IMR-90 (cell line): Measurements from ENCODE around the gene EXOC3L4. TPM values are rescaled to one million over a fixed set of nuclear protein-coding genes. Genes with fewer than 3 reads are reported as not detected.
A peak's percentile ranks its signal among the peaks of the same experiment; 100 is the strongest.

Experiments used
- ATAC-seq: fragments of 200-7000 bp; cut with Tn5 transposase; 2 replicates; pipeline ENCODE4 v1.9.1; 2020; ENCODE audit warnings: low read depth, mild to moderate bottlenecking, moderate library complexity
- BruUV-seq: library from RNA; stranded (reverse); fragments of 400-500 nt; replicated peaks from 2 replicates; lab custom pipeline; 2021; lab: Mats Ljungman, UMichigan
- CTCF ChIA-PET: fragments of 300-600 bp; formaldehyde crosslinking; extraction: SDS; loops from one replicate; lab custom pipeline; 2021; ENCODE audit warnings: antibody characterized with exemption; lab: Yijun Ruan, JAX
- POLR2A ChIA-PET: fragments of 300-600 bp; sonication (Branson Sonifier 250); formaldehyde crosslinking; loops from one replicate; lab custom pipeline; 2022; ENCODE audit warnings: antibody characterized with exemption; ENCODE audit not compliant: unreplicated experiment; lab: Charles Lee
- DNase-seq: peaks from one replicate; pipeline ENCODE4 v3.0.0; 2013
- H2AFZ ChIP-seq: replicated peaks from 2 replicates; pipeline ENCODE3; 2013; ENCODE audit warnings: low read length, mild to moderate bottlenecking; ENCODE audit not compliant: poor library complexity
- H2AK5ac ChIP-seq: 2 replicates; pipeline ENCODE4 v1.6.1; 2013; ENCODE audit warnings: low read depth, low read length, inconsistent platforms
- H2AK9ac ChIP-seq: replicated peaks from 2 replicates; pipeline ENCODE3; 2013; ENCODE audit warnings: mild to moderate bottlenecking, low read depth, low read length, moderate library complexity; ENCODE audit not compliant: poor library complexity
- H2BK120ac ChIP-seq: 2 replicates; pipeline ENCODE4 v1.6.1; 2013; ENCODE audit warnings: low read depth, low read length, inconsistent platforms
- H2BK15ac ChIP-seq: 3 replicates; pipeline ENCODE4 v1.6.1; 2013; ENCODE audit warnings: low read depth, low read length, inconsistent platforms
- H2BK20ac ChIP-seq: 2 replicates; pipeline ENCODE4 v1.6.1; 2013; ENCODE audit warnings: low read depth, mild to moderate bottlenecking, inconsistent platforms, low read length, moderate library complexity
- H2BK5ac ChIP-seq: 2 replicates; pipeline ENCODE4 v1.6.1; 2013; ENCODE audit warnings: mild to moderate bottlenecking, low read depth, low read length, inconsistent platforms; ENCODE audit not compliant: poor library complexity, severe bottlenecking
- H3K14ac ChIP-seq: replicated peaks from 2 replicates; pipeline ENCODE4 v1.6.1; 2013; ENCODE audit warnings: low read depth, low read length, inconsistent platforms
- H3K18ac ChIP-seq: 2 replicates; pipeline ENCODE4 v1.6.1; 2013; ENCODE audit warnings: low read depth, low read length, control low read depth
- H3K23ac ChIP-seq: 2 replicates; pipeline ENCODE4 v1.6.1; 2013; ENCODE audit warnings: low read depth, low read length, inconsistent platforms
- H3K27ac ChIP-seq: 2 replicates; pipeline ENCODE4 v1.5.1; 2013; ENCODE audit warnings: mild to moderate bottlenecking, control low read depth, low read length; ENCODE audit not compliant: insufficient read depth
- H3K27me3 ChIP-seq: 2 replicates; pipeline ENCODE4 v1.6.1; 2013; ENCODE audit warnings: low read length; ENCODE audit not compliant: control insufficient read depth, insufficient read depth
- H3K36me3 ChIP-seq: 2 replicates; pipeline ENCODE4 v1.6.1; 2013; ENCODE audit warnings: low read length, mixed read lengths; ENCODE audit not compliant: control insufficient read depth, insufficient read depth
- H3K4ac ChIP-seq: 2 replicates; pipeline ENCODE4 v1.6.1; 2013; ENCODE audit warnings: low read depth, low read length, inconsistent platforms
- H3K4me1 ChIP-seq: 2 replicates; pipeline ENCODE4 v1.6.1; 2013; ENCODE audit warnings: low read length, mixed read lengths; ENCODE audit not compliant: control insufficient read depth, insufficient read depth
- H3K4me2 ChIP-seq: 2 replicates; pipeline ENCODE4 v1.6.1; 2013; ENCODE audit warnings: low read depth, mild to moderate bottlenecking, control low read depth, low read length, moderate library complexity
- H3K4me3 ChIP-seq: 2 replicates; pipeline ENCODE4 v1.5.1; 2013; ENCODE audit warnings: low read depth, mild to moderate bottlenecking, control low read depth, low read length, moderate library complexity; ENCODE audit not compliant: insufficient read depth
- H3K56ac ChIP-seq: 2 replicates; pipeline ENCODE4 v1.6.1; 2013; ENCODE audit warnings: low read length, inconsistent platforms; ENCODE audit not compliant: insufficient read depth; ENCODE audit errors: extremely low read depth
- H3K79me1 ChIP-seq, 2 experiments: 2 replicates each; pipeline ENCODE4 v1.6.1; 2013; ENCODE audit warnings: low read length in 2 of 2, inconsistent platforms in 1 of 2, low read depth in 1 of 2
- H3K9ac ChIP-seq: 2 replicates; pipeline ENCODE4 v1.6.1; 2013; ENCODE audit warnings: low read depth, low read length, control low read depth
- H3K9me1 ChIP-seq: 2 replicates; pipeline ENCODE4 v1.6.1; 2013; ENCODE audit warnings: low read length, inconsistent platforms; ENCODE audit not compliant: insufficient read depth
- H3K9me3 ChIP-seq: 2 replicates; pipeline ENCODE4 v1.6.1; 2013; ENCODE audit warnings: low read length; ENCODE audit not compliant: control insufficient read depth, insufficient read depth
- H4K20me1 ChIP-seq: 2 replicates; pipeline ENCODE4 v1.6.1; 2013; ENCODE audit warnings: low read length, inconsistent platforms; ENCODE audit not compliant: insufficient read depth
- H4K5ac ChIP-seq: 2 replicates; pipeline ENCODE4 v1.6.1; 2013; ENCODE audit warnings: mild to moderate bottlenecking, low read depth, low read length, control low read depth
- H4K8ac ChIP-seq, 2 experiments: 2 replicates each; pipeline ENCODE4 v1.6.1; 2013; ENCODE audit warnings: low read depth in 2 of 2, low read length in 2 of 2, control low read depth in 1 of 2, inconsistent platforms in 1 of 2
- H4K91ac ChIP-seq: 2 replicates; pipeline ENCODE4 v1.6.1; 2013; ENCODE audit warnings: low read depth, low read length, inconsistent platforms; ENCODE audit not compliant: insufficient read depth
- BHLHE40 ChIP-seq: fragments of 150-350 bp; IDR thresholded peaks from 2 replicates; pipeline ENCODE4 v1.6.1; 2016; ENCODE audit warnings: mild to moderate bottlenecking, low read depth, low read length
- CTCF ChIP-seq: conservative IDR thresholded peaks from 2 replicates; pipeline ENCODE4 v1.5.1; 2012; ENCODE audit warnings: mild to moderate bottlenecking, low read depth, low read length, improper control_type of control experiment
- ELK1 ChIP-seq: fragments of 150-350 bp; IDR thresholded peaks from 2 replicates; pipeline ENCODE4 v1.6.1; 2016; ENCODE audit warnings: low read depth, mild to moderate bottlenecking, low read length, moderate library complexity, borderline replicate concordance
- MAFK ChIP-seq: IDR thresholded peaks from 2 replicates; pipeline ENCODE4 v1.6.1; 2012; ENCODE audit warnings: low read depth, low read length, improper control_type of control experiment
- MXI1 ChIP-seq: IDR thresholded peaks from 2 replicates; pipeline ENCODE4 v1.6.1; 2012; ENCODE audit warnings: low read depth, mild to moderate bottlenecking, low read length, moderate library complexity, borderline replicate concordance
- POLR2A ChIP-seq: IDR thresholded peaks from 2 replicates; pipeline ENCODE4 v1.6.1; 2012; ENCODE audit warnings: mild to moderate bottlenecking, low read depth, low read length
- RAD21 ChIP-seq: IDR thresholded peaks from 2 replicates; pipeline ENCODE4 v1.6.1; 2012; ENCODE audit warnings: low read length, improper control_type of control experiment
- RCOR1 ChIP-seq: IDR thresholded peaks from 2 replicates; pipeline ENCODE4 v1.6.1; 2012; ENCODE audit warnings: mild to moderate bottlenecking, low read length, improper control_type of control experiment; ENCODE audit not compliant: insufficient replicate concordance
- RFX5 ChIP-seq: IDR thresholded peaks from 2 replicates; pipeline ENCODE4 v1.8.0; 2012; ENCODE audit warnings: low read depth, mild to moderate bottlenecking, low read length, moderate library complexity
- SMC3 ChIP-seq: fragments of 150-350 bp; IDR thresholded peaks from 2 replicates; pipeline ENCODE4 v1.6.1; 2016; ENCODE audit warnings: low read depth, mild to moderate bottlenecking, antibody characterized with exemption, low read length, moderate library complexity
- USF2 ChIP-seq: fragments of 150-350 bp; IDR thresholded peaks from 2 replicates; pipeline ENCODE4 v1.6.1; 2017; ENCODE audit warnings: mild to moderate bottlenecking, antibody characterized with exemption, low read length, low read depth
- WGBS, 2 experiments: methylation state at CpG; one replicate each; pipeline versions ENCODE4 v1.1.5 to v1.1.7; 2013; ENCODE audit warnings: missing lambda C conversion rate in 2 of 2; ENCODE audit not compliant: insufficient read length in 1 of 2; ENCODE audit errors: extremely low coverage in 2 of 2; 5-methylcytosine and 5-hydroxymethylcytosine counted together
- dilution Hi-C: fragments of 300-500 bp; cut with HindIII; formaldehyde crosslinking; loops from one replicate; pipeline ENCODE4 v1.14.3; 2018; ENCODE audit warnings: low sequenced_read_pairs; ENCODE audit not compliant: unreplicated experiment
- in situ Hi-C: fragments of 300-500 bp; cut with MboI; formaldehyde crosslinking; loops from 3 replicates; pipeline ENCODE4 v1.14.3; 2019; ENCODE audit warnings: low sequenced_read_pairs, inconsistent platforms, mixed read lengths
- intact Hi-C: fragments of 100-400 bp; cut with micrococcal nuclease; formaldehyde crosslinking; loops from 2 replicates; pipeline ENCODE4 v1.10.0; 2022
- polyA plus RNA-seq, 3 experiments: library from polyadenylated mRNA; depleted of rRNA; stranded (reverse); fragments of >200 nt; gene quantifications; 2 replicates each; pipeline ENCODE4 v1.2.3, GENCODE V29; 2012; ENCODE audit warnings: low replicate concordance in 1 of 3
- total RNA-seq: library from RNA; depleted of rRNA; stranded (reverse); fragments of >200 nt; gene quantifications from 2 replicates; pipeline ENCODE4 v1.2.3, GENCODE V29; 2012

The EXOC3L4 gene
- total and polyA plus RNA-seq, 2 of the 4 experiments (the other 2 are of a cell fraction) = not detected

DNA sequence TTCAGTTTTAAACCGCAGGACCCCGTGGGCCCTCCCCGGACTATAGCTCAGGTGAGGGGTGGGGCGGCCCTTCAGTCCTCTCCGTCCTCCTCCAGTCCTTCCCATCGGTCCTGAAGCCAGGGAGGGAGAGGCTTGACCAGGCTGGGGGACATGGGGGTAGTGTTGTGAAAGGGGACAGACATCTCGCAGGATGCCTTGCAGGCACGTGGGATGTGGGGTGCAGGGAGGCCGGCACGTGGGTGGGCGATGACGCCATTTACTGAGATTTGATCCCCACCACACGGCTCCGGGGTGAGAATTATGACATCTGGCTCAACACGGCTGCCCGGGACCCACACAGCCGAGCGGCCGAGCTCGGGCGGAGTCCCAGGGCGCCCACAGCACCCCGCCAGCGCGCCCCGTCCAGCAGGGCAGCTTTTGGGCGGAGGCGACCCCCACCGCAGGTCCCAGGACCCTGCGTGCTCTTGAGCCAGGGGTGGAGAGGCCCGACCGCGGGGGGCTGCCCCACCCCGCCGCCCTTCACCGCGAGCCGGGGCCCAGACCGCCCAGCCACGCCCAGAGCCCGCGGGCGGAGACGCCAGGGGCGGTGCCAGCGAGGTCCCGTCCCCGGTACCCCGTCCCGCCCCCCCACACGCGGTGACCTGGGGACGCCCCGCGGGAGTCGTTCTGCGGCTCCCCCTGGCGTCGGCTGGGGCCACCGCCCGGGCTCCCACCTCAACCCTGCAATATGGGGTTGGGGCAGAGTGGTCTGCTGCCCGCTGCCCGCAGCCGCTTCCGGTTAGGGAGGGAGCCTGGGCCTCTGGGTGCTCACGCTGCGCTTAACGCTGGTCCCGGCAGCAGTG is 3.3 kb upstream of the EXOC3L4 start:
- WGBS, 2 experiments = 9% methylated on average over 17 of the region's 69 CpGs; no CpG with 5 or more reads in 1 of the 2 experiments
- Histone ChIP-seq H2AK9ac (peak overlapping the region; percentile 72), H3K79me1 (no peaks in the 10 kb centered on the region), H2BK15ac (no peak overlapping the region), H4K91ac (no peak overlapping the region), H3K4ac (peak overlapping the region; percentile 35; the same call in 1 of the 2 replicates), H3K14ac (no peak overlapping the region), H2AFZ (peak overlapping the region; percentile 74), H4K20me1 (no peaks in the 10 kb centered on the region; the same call in 1 of the 2 replicates), H3K4me1 (peaks cover 11% of the 10 kb centered on the region), H3K36me3 (no peaks in the 10 kb centered on the region), H2AK5ac (peak overlapping the region; percentile 11; the same call in 1 of the 2 replicates), H3K56ac (no peak overlapping the region), H2BK5ac (no peak overlapping the region), H3K23ac (peak overlapping the region; percentile 59; the same call in 1 of the 2 replicates), H3K9me1 (no peaks in the 10 kb centered on the region), H3K27ac (no peak overlapping the region), H3K9me3 (no peaks in the 10 kb centered on the region; the same call in 1 of the 2 replicates), H3K27me3 (peaks cover 39% of the 10 kb centered on the region), H4K5ac (no peak overlapping the region; the same call in 1 of the 2 replicates), H3K4me2 (peak overlapping the region; percentile 59), H3K9ac (no peak overlapping the region), H4K8ac (peak overlapping the region in 1 of 2 experiments; percentile 35; a peak in 1 of 4 replicates), H3K4me3 (peak overlapping the region; percentile 37), H3K18ac (no peak overlapping the region), H2BK120ac (no peak overlapping the region), H2BK20ac (no peak overlapping the region)
- CTCF ChIA-PET = no interaction called here
- in situ Hi-C loops = no loop called here
- POLR2A ChIA-PET = no interaction called here
- BruUV-seq = no TSS peak
- TF ChIP-seq RFX5 = no peak
- no peak for TF ChIP-seq ELK1
- no peak for TF ChIP-seq SMC3
- TF ChIP-seq MXI1 = peak; percentile 47; the same call in 1 of the 2 replicates
- no peak for TF ChIP-seq MAFK
- TF ChIP-seq RAD21 = 0 out of 2 replicates have a peak, but pooled peaks have one; percentile 1
- peak; percentile 85 for TF ChIP-seq USF2
- peak; percentile 32; the same call in 1 of the 2 replicates for TF ChIP-seq CTCF
- no peak for TF ChIP-seq RCOR1
- peak; percentile 81 for TF ChIP-seq BHLHE40
- no peak for TF ChIP-seq POLR2A
- dilution Hi-C loops = no loop called here
- peak; percentile 47 for DNase-seq
- ATAC-seq = peak; percentile 76
- intact Hi-C loops = no loop called here
